HepG2 (cell line): Measurements from ENCODE around the gene ACOT4. TPM values are rescaled to one million over a fixed set of nuclear protein-coding genes. Genes with fewer than 3 reads are reported as not detected.

Source experiments
- ERF ChIP-seq: IDR thresholded peaks from 2 replicates; pipeline ENCODE4 v1.6.1; 2018; ENCODE audit warnings: missing biosample characterization, missing genetic modification reagents
- HOXA9 ChIP-seq: sonication (generic); formaldehyde crosslinking; IDR thresholded peaks from 2 replicates; pipeline ENCODE4 v1.8.1; 2022; ENCODE audit warnings: missing genetic modification reagents, mild to moderate bottlenecking, moderate library complexity, borderline replicate concordance
- IKZF5 ChIP-seq: IDR thresholded peaks from 2 replicates; pipeline ENCODE4 v1.6.1; 2018; ENCODE audit warnings: missing genetic modification reagents, mild to moderate bottlenecking, missing compliant biosample characterization
- KLF12 ChIP-seq: sonication (generic); formaldehyde crosslinking; IDR thresholded peaks from 2 replicates; pipeline ENCODE4 v1.4.0; 2020; ENCODE audit warnings: missing genetic modification reagents, borderline replicate concordance
- LBX2 ChIP-seq: sonication (generic); formaldehyde crosslinking; IDR thresholded peaks from 2 replicates; pipeline ENCODE4 v1.5.0; 2020; ENCODE audit warnings: missing genetic modification reagents, mild to moderate bottlenecking, borderline replicate concordance
- MAF1 ChIP-seq: sonication (generic); formaldehyde crosslinking; IDR thresholded peaks from 2 replicates; pipeline ENCODE4 v1.5.0; 2020; ENCODE audit warnings: missing genetic modification reagents, borderline replicate concordance
- MED8 ChIP-seq: sonication (generic); formaldehyde crosslinking; IDR thresholded peaks from 2 replicates; pipeline ENCODE4 v1.8.1; 2023; ENCODE audit warnings: mild to moderate bottlenecking, missing genetic modification reagents; ENCODE audit not compliant: insufficient replicate concordance
- NONO ChIP-seq, 2 experiments: fragments of 450-650 bp in 1 of 2; sonication (generic) in 1 of 2; formaldehyde crosslinking in 1 of 2; IDR thresholded peaks in 1 of 2; conservative IDR thresholded peaks in 1 of 2; 2 replicates each; pipeline versions ENCODE4 v1.6.1 to v1.8.0; 2017 to 2022; ENCODE audit warnings: mild to moderate bottlenecking in 1 of 2, missing genetic modification reagents in 1 of 2, moderate library complexity in 1 of 2
- NR2C2 ChIP-seq: sonication (generic); formaldehyde crosslinking; IDR thresholded peaks from 2 replicates; pipeline ENCODE4 v1.4.0; 2020; ENCODE audit warnings: missing genetic modification reagents, mild to moderate bottlenecking, moderate library complexity, borderline replicate concordance
- PHF20 ChIP-seq: sonication (generic); formaldehyde crosslinking; IDR thresholded peaks from 2 replicates; pipeline ENCODE4 v1.5.0; 2020; ENCODE audit warnings: mild to moderate bottlenecking, missing genetic modification reagents
- RARA ChIP-seq: IDR thresholded peaks from 2 replicates; pipeline ENCODE4 v1.6.1; 2016; ENCODE audit warnings: missing genetic modification reagents, missing compliant biosample characterization
- SAP130 ChIP-seq: IDR thresholded peaks from 2 replicates; pipeline ENCODE4 v1.6.1; 2016; ENCODE audit warnings: low read depth
- TARDBP ChIP-seq: sonication (generic); formaldehyde crosslinking; IDR thresholded peaks from 2 replicates; pipeline ENCODE4 v1.8.0; 2022; ENCODE audit warnings: mild to moderate bottlenecking, missing genetic modification reagents
- THYN1 ChIP-seq: sonication (generic); formaldehyde crosslinking; IDR thresholded peaks from 2 replicates; pipeline ENCODE4 v1.8.1; 2023; ENCODE audit warnings: low read depth, mild to moderate bottlenecking, moderate library complexity, missing genetic modification reagents, borderline replicate concordance
- ZFY ChIP-seq: sonication (generic); formaldehyde crosslinking; IDR thresholded peaks from 2 replicates; pipeline ENCODE4 v1.4.0; 2020; ENCODE audit warnings: missing genetic modification reagents
- ZIK1 ChIP-seq: sonication (generic); formaldehyde crosslinking; IDR thresholded peaks from 2 replicates; pipeline ENCODE4 v1.5.0; 2020; ENCODE audit warnings: mild to moderate bottlenecking, low read depth, missing genetic modification reagents, borderline replicate concordance
- ZNF296 ChIP-seq: sonication (generic); formaldehyde crosslinking; conservative IDR thresholded peaks from 2 replicates; pipeline ENCODE4 v1.5.0; 2020; ENCODE audit warnings: mild to moderate bottlenecking, missing genetic modification reagents
- ZNF317 ChIP-seq: sonication (generic); formaldehyde crosslinking; IDR thresholded peaks from 2 replicates; pipeline ENCODE4 v1.5.0; 2020; ENCODE audit warnings: mild to moderate bottlenecking, missing genetic modification reagents
- ZNF629 ChIP-seq: sonication (generic); formaldehyde crosslinking; conservative IDR thresholded peaks from 2 replicates; pipeline ENCODE4 v1.5.0; 2020; ENCODE audit warnings: missing genetic modification reagents
- ZNF704 ChIP-seq: sonication (generic); formaldehyde crosslinking; IDR thresholded peaks from 2 replicates; pipeline ENCODE4 v1.8.1; 2023; ENCODE audit warnings: mild to moderate bottlenecking, inconsistent platforms, moderate library complexity, missing genetic modification reagents, borderline replicate concordance
- ZNF747 ChIP-seq: sonication (generic); formaldehyde crosslinking; IDR thresholded peaks from 2 replicates; pipeline ENCODE4 v1.8.1; 2023; ENCODE audit warnings: missing genetic modification reagents, mild to moderate bottlenecking, borderline replicate concordance
- ZNF773 ChIP-seq: sonication (generic); formaldehyde crosslinking; IDR thresholded peaks from 2 replicates; pipeline ENCODE4 v1.4.0; 2020; ENCODE audit warnings: missing genetic modification reagents, borderline replicate concordance
- polyA plus RNA-seq, 8 experiments: library from polyadenylated mRNA; depleted of rRNA in 3 of 8; stranded (reverse) in 7 of 8; unstranded in 1 of 8; fragments of >200 nt; fragmentation: Illumina TruSeq in 4 of 8; extraction: Trizol in 4 of 8; gene quantifications; 2 replicates each; pipeline versions ENCODE4 v1.2.1 to v1.2.3, GENCODE V29; 2011 to 2016; ENCODE audit warnings: low read depth in 4 of 8, missing spikeins in 1 of 8, mixed read lengths in 1 of 8; ENCODE audit not compliant: insufficient read depth in 1 of 8
- total RNA-seq, 5 experiments: library from RNA; depleted of rRNA; stranded (reverse); fragments of >200 nt; fragmentation: Illumina TruSeq; extraction: Trizol; gene quantifications; 2 replicates each; pipeline ENCODE4 v1.2.3, GENCODE V29; 2016; ENCODE audit warnings: low read depth in 1 of 5
- TF ChIP-seq, protein P1 (sequence below): sonication (generic); formaldehyde crosslinking; IDR thresholded peaks from 2 replicates; pipeline ENCODE4 v1.8.1; 2023; ENCODE audit warnings: mild to moderate bottlenecking, moderate library complexity, missing genetic modification reagents
- TF ChIP-seq, protein P2 (sequence below): sonication (generic); formaldehyde crosslinking; IDR thresholded peaks from 2 replicates; pipeline ENCODE4 v1.4.0; 2020; ENCODE audit warnings: missing genetic modification reagents

The ACOT4 gene
- total and polyA plus RNA-seq, 2 of the 13 experiments (the other 11 are each of a cell fraction or from before 2014, with no cell fraction given) = 0.04 to 0.05 TPM

DNA sequence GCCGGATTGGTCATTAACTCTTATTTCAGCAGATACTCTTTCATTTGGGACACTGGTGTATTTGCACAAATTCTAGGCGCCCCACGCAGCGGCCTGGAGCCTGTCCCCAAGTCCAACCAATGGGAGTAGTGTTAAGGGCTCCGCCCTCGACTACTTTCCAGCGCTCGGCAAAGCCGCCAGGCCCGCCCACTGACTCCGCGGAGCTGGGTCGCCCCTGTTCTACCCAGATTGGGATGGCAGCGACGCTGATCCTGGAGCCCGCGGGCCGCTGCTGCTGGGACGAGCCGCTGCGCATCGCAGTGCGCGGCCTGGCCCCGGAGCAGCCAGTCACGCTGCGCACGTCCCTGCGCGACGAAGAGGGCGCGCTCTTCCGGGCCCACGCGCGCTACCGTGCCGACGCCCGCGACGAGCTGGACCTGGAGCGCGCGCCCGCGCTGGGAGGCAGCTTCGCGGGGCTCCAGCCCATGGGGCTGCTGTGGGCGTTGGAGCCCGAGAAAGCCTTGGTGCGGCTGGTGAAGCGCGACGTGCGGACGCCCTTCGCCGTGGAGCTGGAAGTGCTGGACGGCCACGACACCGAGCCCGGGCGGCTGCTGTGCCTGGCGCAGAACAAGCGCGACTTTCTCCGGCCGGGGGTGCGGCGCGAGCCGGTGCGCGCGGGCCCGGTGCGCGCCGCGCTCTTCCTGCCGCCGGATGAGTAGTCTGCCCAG lies 20.8 kb downstream of the ACOT4 start, which contains the start of gene ACOT6 (continued):
- TF ChIP-seq LBX2 = no peak
- no peak for TF ChIP-seq NONO (IDR thresholded peaks at IDR 0.05)
- TF ChIP-seq NONO (CRISPR knock-in tag; conservative IDR thresholded peaks at IDR 0.05) = 0 out of 2 replicates have a peak, but pooled peaks have one; percentile 52
- TF ChIP-seq ZNF629 (CRISPR knock-in tag) = peak; percentile 26; the same call in 1 of the 2 replicates
- 0 out of 2 replicates have a peak, but pooled peaks have one; percentile 31 for TF ChIP-seq NR2C2 (CRISPR knock-in tag)
- TF ChIP-seq, protein P1, sequence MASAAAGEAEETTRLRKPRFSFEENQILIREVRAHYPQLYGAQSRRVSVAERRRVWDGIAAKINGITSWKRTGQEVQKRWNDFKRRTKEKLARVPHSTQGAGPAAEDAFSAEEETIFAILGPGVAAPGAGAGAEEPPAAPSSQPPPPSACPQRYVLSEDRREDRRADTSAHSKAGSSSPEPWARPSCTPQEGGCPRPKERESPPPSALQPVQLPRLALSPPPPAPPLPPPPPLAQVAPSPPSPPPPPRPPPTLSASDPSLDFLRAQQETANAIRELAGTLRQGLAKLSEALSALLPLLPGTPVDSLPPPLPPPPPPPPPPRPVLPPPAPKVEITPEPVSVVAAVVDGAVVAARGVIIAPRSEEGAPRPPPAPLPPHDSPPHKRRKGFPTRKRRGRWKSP (CRISPR knock-in tag) = peak; percentile 89
- TF ChIP-seq KLF12 = peak; percentile 56; the same call in 1 of the 2 replicates
- TF ChIP-seq ZNF317 (CRISPR knock-in tag) = 0 out of 2 replicates have a peak, but pooled peaks have one; percentile 9
- TF ChIP-seq MAF1 (CRISPR knock-in tag) = peak; percentile 33; the same call in 1 of the 2 replicates
- TF ChIP-seq TARDBP (CRISPR knock-in tag) = peak; percentile 34; the same call in 1 of the 2 replicates
- TF ChIP-seq ZIK1 = peak; percentile 61; the same call in 1 of the 2 replicates
- peak; percentile 59; the same call in 1 of the 2 replicates for TF ChIP-seq ZNF773
- TF ChIP-seq, protein P2, sequence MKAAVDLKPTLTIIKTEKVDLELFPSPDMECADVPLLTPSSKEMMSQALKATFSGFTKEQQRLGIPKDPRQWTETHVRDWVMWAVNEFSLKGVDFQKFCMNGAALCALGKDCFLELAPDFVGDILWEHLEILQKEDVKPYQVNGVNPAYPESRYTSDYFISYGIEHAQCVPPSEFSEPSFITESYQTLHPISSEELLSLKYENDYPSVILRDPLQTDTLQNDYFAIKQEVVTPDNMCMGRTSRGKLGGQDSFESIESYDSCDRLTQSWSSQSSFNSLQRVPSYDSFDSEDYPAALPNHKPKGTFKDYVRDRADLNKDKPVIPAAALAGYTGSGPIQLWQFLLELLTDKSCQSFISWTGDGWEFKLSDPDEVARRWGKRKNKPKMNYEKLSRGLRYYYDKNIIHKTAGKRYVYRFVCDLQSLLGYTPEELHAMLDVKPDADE (CRISPR knock-in tag) = 0 out of 2 replicates have a peak, but pooled peaks have one; percentile 21
- no peak for TF ChIP-seq ZNF747 (CRISPR knock-in tag)
- no peak for TF ChIP-seq THYN1 (CRISPR knock-in tag)
- peak; percentile 90; the same call in 1 of the 2 replicates for TF ChIP-seq ZFY
- TF ChIP-seq PHF20 = peak; percentile 64
- TF ChIP-seq SAP130 (CRISPR knock-in tag) = peak; percentile 51
- TF ChIP-seq ZNF296 (CRISPR knock-in tag) = 0 out of 2 replicates have a peak, but pooled peaks have one; percentile 28
- no peak for TF ChIP-seq MED8
- no peak for TF ChIP-seq RARA (CRISPR knock-in tag)
- no peak for TF ChIP-seq IKZF5 (CRISPR knock-in tag)
- TF ChIP-seq HOXA9 (CRISPR knock-in tag) = peak; percentile 62; the same call in 1 of the 2 replicates
- TF ChIP-seq ZNF704 (CRISPR knock-in tag) = 0 out of 2 replicates have a peak, but pooled peaks have one; percentile 54
- 0 out of 2 replicates have a peak, but pooled peaks have one; percentile 16 for TF ChIP-seq ERF
